Putamen (tissue), 1 donor: Measurements from ENCODE around the gene CNTN4.
"Not testable (repeated sequence)": the region's sequence is repeated elsewhere in the genome, so short reads cannot be mapped to it uniquely, and the experiment has no call there.

ENCODE experiments used
- DNase-seq: peaks from one replicate; pipeline ENCODE4 v3.0.0-alpha.2; 2016; ENCODE audit warnings: low spot score

Gene CNTN4

GRCh38 chr3:2517500-2518172, 419.0 kb downstream of the CNTN4 start:
- DNase-seq = no peak

- no peak for DNase-seq
These were observed 424.7 kb downstream of the CNTN4 start for GRCh38 chr3:2523281-2523836.

GRCh38 chr3:2525968-2526367, 427.3 kb downstream of the CNTN4 start:
- DNase-seq = no peak

- no peak for DNase-seq
These were observed 428.3 kb downstream of the CNTN4 start for GRCh38 chr3:2526926-2527325.

- not testable (repeated sequence) for DNase-seq
These were observed 428.7 kb downstream of the CNTN4 start for GRCh38 chr3:2527328-2527727.

GRCh38 chr3:2534767-2535166, 436.1 kb downstream of the CNTN4 start:
- DNase-seq = not testable (repeated sequence)

- no peak for DNase-seq
These were observed 436.5 kb downstream of the CNTN4 start for GRCh38 chr3:2535206-2535605.

- DNase-seq = no peak
These were observed 437.9 kb downstream of the CNTN4 start for GRCh38 chr3:2536575-2536974.

GRCh38 chr3:2540115-2540514, 441.4 kb downstream of the CNTN4 start:
- DNase-seq = no peak

- DNase-seq = no peak
These were observed 444.6 kb downstream of the CNTN4 start for GRCh38 chr3:2543247-2543646.

- no peak for DNase-seq
These were observed 445.5 kb downstream of the CNTN4 start for GRCh38 chr3:2544212-2544611.

- DNase-seq = no peak
These were observed 446.1 kb downstream of the CNTN4 start for GRCh38 chr3:2544718-2545117.

GRCh38 chr3:2547049-2547448, 448.4 kb downstream of the CNTN4 start:
- DNase-seq = no peak

GRCh38 chr3:2554656-2555055, 456.0 kb downstream of the CNTN4 start:
- DNase-seq = no peak

GRCh38 chr3:2558796-2559195, 460.1 kb downstream of the CNTN4 start:
- no peak for DNase-seq

- DNase-seq = no peak
These were observed 468.8 kb downstream of the CNTN4 start for GRCh38 chr3:2567451-2567850.

- no peak for DNase-seq
These were observed 469.5 kb downstream of the CNTN4 start for GRCh38 chr3:2568156-2568555.

- no peak for DNase-seq
These were observed 470.3 kb downstream of the CNTN4 start for GRCh38 chr3:2568929-2569328.

- DNase-seq = no peak
These were observed 478.9 kb downstream of the CNTN4 start for GRCh38 chr3:2577571-2577970.

GRCh38 chr3:2578560-2578959, 479.9 kb downstream of the CNTN4 start:
- no peak for DNase-seq

GRCh38 chr3:2579206-2579605, 480.5 kb downstream of the CNTN4 start:
- no peak for DNase-seq

- no peak for DNase-seq
These were observed 484.4 kb downstream of the CNTN4 start for GRCh38 chr3:2583046-2583445.

GRCh38 chr3:2589336-2589969, 490.8 kb downstream of the CNTN4 start:
- no peak for DNase-seq

- DNase-seq = no peak
These were observed 496.8 kb downstream of the CNTN4 start for GRCh38 chr3:2595486-2595885.
